Measurements from ENCODE around the gene IFNGR2.
A peak's percentile ranks its signal among the peaks of the same experiment; 100 is the strongest.
"Not testable (repeated sequence)": the region's sequence is repeated elsewhere in the genome, so short reads cannot be mapped to it uniquely, and the experiment has no call there.

IFNGR2 gene

GRCh38 chr21:33443194-33443593 lies 40.0 kb downstream of the IFNGR2 start:
- peak; percentile 44 for DNase-seq

GRCh38 chr21:33444499-33444898 lies 41.3 kb downstream of the IFNGR2 start:
- DNase-seq: no peak

DNA sequence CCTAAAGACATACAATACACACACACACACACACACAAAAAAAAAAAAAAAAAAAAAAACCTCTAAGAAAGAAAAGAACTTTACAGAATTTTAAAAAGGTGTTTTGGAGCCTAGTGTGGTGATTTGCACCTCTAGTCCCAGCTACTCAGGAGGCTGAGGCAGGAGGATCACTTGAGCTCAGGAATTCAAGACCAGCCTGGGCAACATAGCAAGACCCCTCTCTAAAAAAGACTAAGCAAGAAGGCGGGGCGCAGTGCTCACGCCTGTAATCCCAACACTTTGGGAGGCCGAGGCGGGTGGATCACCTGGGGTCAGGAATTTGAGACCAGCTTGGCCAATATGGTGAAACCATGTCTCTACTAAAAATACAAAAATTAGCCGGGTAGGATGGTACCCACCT lies 43.4 kb downstream of the IFNGR2 start:
- not testable (repeated sequence) for DNase-seq

- no peak for DNase-seq
Observed at GRCh38 chr21:33449616-33450015, 46.4 kb downstream of the IFNGR2 start.

GRCh38 chr21:33451634-33452071 lies 48.4 kb downstream of the IFNGR2 start:
- DNase-seq: no peak

GRCh38 chr21:33452362-33452761 lies 49.1 kb downstream of the IFNGR2 start:
- DNase-seq: no peak

- no peak for DNase-seq
Observed at GRCh38 chr21:33455686-33456446, 52.7 kb downstream of the IFNGR2 start.

DNA sequence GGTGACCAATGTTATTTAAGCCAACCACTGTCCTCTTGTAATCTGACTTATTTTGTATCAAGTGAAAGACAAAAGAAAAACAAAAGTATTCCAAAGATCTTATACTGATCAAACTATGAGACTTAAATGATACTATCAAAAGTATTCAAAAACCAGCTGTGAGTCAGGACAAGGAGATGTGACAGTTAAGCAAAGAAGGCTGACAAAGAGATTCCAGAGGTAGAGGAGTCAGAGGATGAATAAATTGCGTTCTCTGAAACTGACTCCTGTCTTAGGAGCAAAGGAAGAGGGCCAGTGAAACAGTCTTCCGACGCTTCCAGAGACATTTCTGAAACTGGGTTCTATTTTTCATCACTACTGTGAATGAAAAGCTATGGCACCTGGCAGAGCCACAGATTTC lies 55.6 kb downstream of the IFNGR2 start:
- DNase-seq: no peak

GRCh38 chr21:33461538-33462250 lies 58.5 kb downstream of the IFNGR2 start:
- DNase-seq: no peak

DNA sequence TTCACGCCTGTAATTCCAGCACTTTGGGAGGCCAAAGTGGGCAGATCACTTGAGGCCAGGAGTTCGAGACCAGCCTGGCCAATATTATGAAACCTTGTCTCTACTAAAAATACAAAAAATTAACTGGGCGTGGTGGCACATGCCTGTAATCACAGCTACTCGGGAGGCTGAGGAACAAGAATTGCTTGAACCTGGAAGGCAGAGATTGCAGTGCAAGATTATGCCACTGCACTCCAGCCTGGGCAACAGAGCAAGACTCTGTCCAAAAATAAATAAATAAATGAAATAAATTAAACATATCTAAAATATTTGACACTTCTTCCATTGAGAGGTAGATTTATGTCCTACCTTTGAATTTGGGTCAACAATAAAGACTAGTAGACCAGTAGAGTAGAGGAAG lies 66.0 kb downstream of the IFNGR2 start:
- DNase-seq: not testable (repeated sequence)

DNA sequence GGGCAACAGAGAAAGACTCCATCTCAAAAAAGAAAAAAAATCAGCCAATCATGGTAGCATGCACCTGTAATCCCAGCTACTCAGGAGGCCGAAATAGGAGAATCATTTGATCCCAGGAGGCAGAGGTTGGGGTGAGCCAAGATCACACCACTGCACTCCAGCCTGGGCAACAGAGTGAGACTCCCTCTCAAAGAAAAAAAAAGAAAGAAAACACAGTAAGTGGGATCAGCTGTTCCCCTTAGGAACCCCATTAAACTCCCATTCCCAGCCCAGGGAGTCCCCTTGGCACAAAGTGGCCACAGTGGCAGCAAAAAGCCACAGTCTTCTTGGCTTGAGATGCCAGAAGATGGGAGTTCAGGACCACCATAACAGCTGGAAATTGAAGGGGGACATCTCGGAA lies 67.5 kb downstream of the IFNGR2 start:
- no peak for DNase-seq

- no peak for DNase-seq
Observed at GRCh38 chr21:33473344-33473743, 70.1 kb downstream of the IFNGR2 start.

DNA sequence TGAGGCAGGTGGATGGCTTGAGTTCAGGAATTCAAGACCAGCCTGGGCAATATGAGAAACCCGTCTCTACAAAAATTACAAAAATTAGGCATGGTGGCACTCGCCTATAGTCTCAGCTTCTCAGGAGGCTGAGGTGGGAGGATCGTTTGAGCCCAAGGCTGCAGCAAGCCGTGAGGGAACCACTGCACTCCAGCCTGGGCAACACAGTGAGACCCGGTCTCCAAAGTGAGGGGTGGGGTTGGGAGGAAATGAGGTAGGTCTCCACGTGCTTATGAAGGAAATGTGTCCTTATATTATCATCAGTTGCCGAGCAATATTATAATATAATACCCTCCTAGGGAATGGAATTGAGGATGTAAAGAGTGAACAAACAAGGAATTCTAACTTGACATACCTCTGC lies 73.9 kb downstream of the IFNGR2 start:
- no peak for DNase-seq

- no peak for DNase-seq
Observed at GRCh38 chr21:33478182-33478581, 75.0 kb downstream of the IFNGR2 start.

DNA sequence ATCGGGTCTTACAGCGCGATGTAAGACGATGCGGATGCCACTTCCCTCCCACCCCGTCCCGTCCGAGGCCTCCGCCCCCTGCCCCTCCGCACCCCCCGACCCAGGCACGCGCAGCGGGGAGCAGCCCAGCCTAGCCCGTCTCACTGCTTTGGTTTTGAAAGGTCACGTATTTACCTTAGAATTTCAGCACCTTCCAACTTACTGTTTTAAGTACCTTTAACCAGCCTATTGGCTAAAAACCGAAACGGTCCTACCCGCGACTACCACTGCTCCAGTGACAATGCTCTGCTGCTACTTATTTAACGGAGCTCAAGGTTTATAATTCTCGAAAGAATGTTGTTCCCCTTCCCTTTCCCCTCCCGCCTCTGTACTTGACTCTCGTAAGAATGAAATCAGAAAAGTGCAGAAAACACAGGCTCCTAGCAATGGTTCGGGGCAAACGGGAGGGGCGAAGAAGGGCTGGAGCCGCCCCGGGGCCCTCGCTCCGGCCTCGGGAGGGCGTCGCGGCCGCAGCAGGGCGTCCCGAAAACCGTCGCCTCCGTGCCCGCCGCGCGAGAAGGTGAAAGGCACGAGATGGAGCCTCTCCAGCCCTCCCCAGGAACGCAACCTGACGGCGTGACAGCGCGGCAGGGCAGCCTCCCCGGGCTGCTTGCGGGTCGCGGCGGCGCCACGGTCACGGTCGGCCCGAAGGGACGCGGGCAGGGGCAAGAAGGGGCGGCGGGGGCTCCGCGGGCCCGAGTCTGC lies 75.9 kb downstream of the IFNGR2 start:
- DNase-seq: no peak

- peak; percentile 91 for DNase-seq
Observed at GRCh38 chr21:33479679-33480480, 76.7 kb downstream of the IFNGR2 start, which contains the start of gene TMEM50B. Gene TMEM50B (minus strand): TSS chr21:33479974. CDS start chr21:33468885, 11,089 bp downstream.

GRCh38 chr21:33480481-33481103 lies 77.4 kb downstream of the IFNGR2 start:
- DNase-seq: no peak

DNA sequence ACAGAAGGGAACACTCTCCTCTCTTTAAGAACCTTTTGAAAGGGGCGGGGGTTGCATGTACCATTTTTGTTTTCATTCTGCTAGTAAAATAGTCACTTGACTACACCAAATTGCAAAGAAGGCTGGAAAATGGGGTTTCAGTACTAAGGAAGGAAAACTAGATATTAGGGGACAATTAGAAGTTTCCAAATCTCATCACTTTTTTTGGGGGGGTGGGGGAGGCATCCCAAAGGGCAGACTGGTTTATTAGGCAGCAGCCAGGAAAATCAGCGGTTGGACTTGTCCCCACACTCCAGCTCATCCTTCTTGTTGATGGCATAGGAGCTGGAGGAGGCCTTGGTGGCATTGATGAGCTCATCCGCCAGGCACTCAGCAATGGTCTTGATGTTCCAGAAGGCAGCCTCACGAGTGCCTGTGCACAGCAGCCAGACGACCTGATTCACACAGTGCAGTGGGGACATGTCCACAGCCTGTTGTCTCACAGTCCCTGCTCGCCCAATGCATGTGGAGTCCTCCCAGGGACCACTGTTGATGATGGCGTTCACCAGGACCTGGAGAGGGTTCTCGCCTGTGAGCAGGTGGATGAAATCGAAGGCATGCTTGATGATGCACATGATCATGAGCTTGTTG lies 78.2 kb downstream of the IFNGR2 start:
- DNase-seq: no peak

Measured in NCI-H510A (cell line).